ENCODE data around the gene CACNA1F. TPM values are rescaled to one million over a fixed set of nuclear protein-coding genes. Genes with fewer than 3 reads are reported as not detected.

The CACNA1F gene
- total and polyA plus RNA-seq, 4 donors: under 0.01 to 0.21 (median 0.11) TPM

DNA sequence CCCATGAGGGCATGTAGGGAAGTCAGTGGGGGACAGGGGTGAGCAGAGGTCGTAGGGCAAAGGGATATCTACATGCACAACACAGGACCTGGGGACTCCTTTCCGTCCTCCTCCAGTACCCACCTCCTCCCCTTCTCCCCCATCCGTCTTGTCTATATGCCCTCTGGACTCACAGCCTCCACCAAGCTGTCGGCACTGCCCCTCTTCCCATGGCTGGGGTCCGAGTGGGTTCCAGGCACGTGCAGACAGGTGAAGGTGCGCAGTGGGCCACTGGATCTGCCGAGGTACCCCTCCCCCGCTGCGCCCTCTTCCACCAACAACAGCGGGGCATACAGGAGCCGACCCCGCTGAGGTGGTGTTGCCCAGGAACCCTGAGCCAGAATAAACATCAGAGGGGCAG lies 27.7 kb downstream of the CACNA1F start:
- H3K9me3 ChIP-seq (ENCODE audit: control insufficient read depth, insufficient read depth, low read length): peaks cover 2% of the 10 kb centered on the region
- H3K27me3 ChIP-seq (ENCODE audit: control insufficient read depth, insufficient read depth, low read length): no peaks in the 10 kb centered on the region
- H3K27ac ChIP-seq (ENCODE audit: low read depth, low read length): no peak overlapping the region
- H3K4me1 ChIP-seq (ENCODE audit: control insufficient read depth, insufficient read depth, low read length): peaks cover 5% of the 10 kb centered on the region
- no peak for DNase-seq (ENCODE audit: low read depth in 4 of 6, low spot score in 6 of 6)
- H3K36me3 ChIP-seq (ENCODE audit: control insufficient read depth, insufficient read depth, low read length): no peaks in the 10 kb centered on the region
- 70% methylated on average over 9 of the region's 13 CpGs for WGBS (ENCODE audit: insufficient coverage)
- no peak overlapping the region for H3K4me3 ChIP-seq (ENCODE audit: low read depth, low read length)

DNA sequence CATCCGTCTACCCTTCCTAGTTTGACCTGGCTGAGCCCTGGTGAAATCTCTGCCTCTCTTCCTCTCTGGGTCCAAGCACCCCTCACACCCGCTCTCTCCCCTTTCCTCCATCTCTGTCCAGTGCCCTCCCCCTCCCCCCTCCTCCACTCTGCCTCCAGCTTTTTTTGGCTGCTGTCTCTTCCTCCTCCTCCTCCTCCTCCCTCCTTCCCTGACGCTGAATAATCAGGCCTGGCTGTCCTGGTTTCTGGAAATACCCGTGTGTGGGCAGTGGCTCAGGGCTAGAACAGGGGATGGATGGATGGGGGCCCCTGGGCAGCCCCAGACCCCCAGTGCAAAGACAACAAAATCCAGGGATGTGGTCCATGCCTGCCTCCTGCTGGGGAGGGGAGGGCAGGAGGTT lies 28.4 kb downstream of the CACNA1F start:
- Histone ChIP-seq H3K36me3 (ENCODE audit: control insufficient read depth, insufficient read depth, low read length) (no peaks in the 10 kb centered on the region), H3K27me3 (ENCODE audit: control insufficient read depth, insufficient read depth, low read length) (no peaks in the 10 kb centered on the region), H3K4me1 (ENCODE audit: control insufficient read depth, insufficient read depth, low read length) (peaks cover 6% of the 10 kb centered on the region), H3K4me3 (ENCODE audit: low read depth, low read length) (no peak overlapping the region), H3K9me3 (ENCODE audit: control insufficient read depth, insufficient read depth, low read length) (peaks cover 2% of the 10 kb centered on the region), H3K27ac (ENCODE audit: low read depth, low read length) (no peak overlapping the region)
- 36% methylated on average over 4 of the region's 4 CpGs for WGBS (ENCODE audit: insufficient coverage)
- DNase-seq (ENCODE audit: low read depth in 4 of 6, low spot score in 6 of 6): no peak

DNA sequence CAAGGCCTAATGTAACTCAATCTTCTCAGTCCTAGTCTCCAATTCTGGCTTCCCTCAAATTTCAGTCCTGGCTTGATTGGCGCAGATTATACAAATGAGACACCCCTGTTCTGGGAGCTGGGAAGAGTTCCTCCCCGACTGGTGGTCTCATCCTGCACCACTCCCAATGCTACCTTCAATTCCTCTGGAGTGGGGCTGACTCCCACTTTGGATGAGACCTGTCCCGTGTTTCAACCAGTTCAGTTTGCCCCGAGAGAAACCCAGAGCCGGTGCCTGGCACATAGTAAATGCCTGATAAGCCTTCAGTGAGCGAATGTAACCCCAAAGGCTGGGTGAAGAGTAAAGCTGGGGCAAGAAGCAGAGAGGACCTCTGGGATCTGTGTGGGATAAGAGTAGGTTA lies 29.1 kb downstream of the CACNA1F start:
- Histone ChIP-seq H3K36me3 (ENCODE audit: control insufficient read depth, insufficient read depth, low read length) (no peaks in the 10 kb centered on the region), H3K9me3 (ENCODE audit: control insufficient read depth, insufficient read depth, low read length) (peaks cover 2% of the 10 kb centered on the region), H3K27me3 (ENCODE audit: control insufficient read depth, insufficient read depth, low read length) (no peaks in the 10 kb centered on the region), H3K27ac (ENCODE audit: low read depth, low read length) (no peak overlapping the region), H3K4me1 (ENCODE audit: control insufficient read depth, insufficient read depth, low read length) (peaks cover 7% of the 10 kb centered on the region), H3K4me3 (ENCODE audit: low read depth, low read length) (no peak overlapping the region)
- no peak for DNase-seq (ENCODE audit: low read depth in 4 of 6, low spot score in 6 of 6)
- 78% methylated on average over 6 of the region's 6 CpGs for WGBS (ENCODE audit: insufficient coverage)

DNA sequence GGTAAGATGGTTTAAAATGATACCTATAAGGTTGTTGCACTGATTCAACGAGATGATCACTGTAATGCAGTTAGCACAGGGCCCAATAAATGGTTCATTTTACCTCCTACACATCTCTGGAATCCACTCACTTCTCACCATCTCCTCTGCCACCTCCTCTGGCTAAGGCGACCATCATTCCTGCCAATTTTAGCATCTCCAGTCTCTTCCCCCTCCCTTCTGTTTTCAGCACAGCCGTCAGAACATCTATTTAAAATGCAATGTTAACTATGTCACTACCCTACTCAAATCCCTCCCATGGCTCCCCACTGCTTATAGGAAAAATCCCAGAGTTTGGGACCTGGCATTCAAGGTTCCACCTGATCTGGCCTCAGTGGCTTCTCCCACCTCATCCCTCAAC lies 29.6 kb downstream of the CACNA1F start:
- DNase-seq (ENCODE audit: low read depth in 4 of 6, low spot score in 6 of 6): no peak
- H3K9me3 ChIP-seq (ENCODE audit: control insufficient read depth, insufficient read depth, low read length): peaks cover 2% of the 10 kb centered on the region
- WGBS (ENCODE audit: insufficient coverage): 50% methylated on average over 3 of the region's 3 CpGs

DNA sequence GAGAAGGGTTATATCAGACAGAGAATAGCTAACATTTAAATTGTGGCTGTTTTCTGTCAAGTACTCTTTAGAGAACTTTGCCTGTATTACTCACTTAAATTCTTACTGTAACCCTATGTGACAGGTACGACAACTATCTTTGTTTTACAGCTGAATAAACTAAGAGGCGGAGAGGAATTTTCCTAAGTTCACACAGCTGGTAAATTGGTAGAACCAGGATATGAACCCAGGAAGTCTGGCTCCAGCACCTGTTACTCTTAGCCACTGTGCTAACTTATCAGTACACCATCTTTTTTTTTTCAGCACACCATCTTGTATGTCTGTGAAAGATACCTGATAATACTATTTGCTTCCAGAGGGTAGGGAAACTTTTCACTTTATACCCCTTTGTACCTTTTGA lies 31.1 kb downstream of the CACNA1F start:
- H3K4me1 ChIP-seq (ENCODE audit: control insufficient read depth, insufficient read depth, low read length): peaks cover 12% of the 10 kb centered on the region
- DNase-seq (ENCODE audit: low read depth in 4 of 6, low spot score in 6 of 6): no peak
- H3K9me3 ChIP-seq (ENCODE audit: control insufficient read depth, insufficient read depth, low read length): peaks cover 2% of the 10 kb centered on the region
- H3K36me3 ChIP-seq (ENCODE audit: control insufficient read depth, insufficient read depth, low read length): peaks cover 5% of the 10 kb centered on the region
- H3K27ac ChIP-seq (ENCODE audit: low read depth, low read length): no peak overlapping the region
- H3K27me3 ChIP-seq (ENCODE audit: control insufficient read depth, insufficient read depth, low read length): no peaks in the 10 kb centered on the region
- H3K4me3 ChIP-seq (ENCODE audit: low read depth, low read length): no peak overlapping the region
- WGBS (ENCODE audit: insufficient coverage): no CpG with 5 or more reads among the region's 2 CpGs

More for the DNA sequence above, 29.6 kb downstream of the CACNA1F start:
- Histone ChIP-seq H3K27me3 (ENCODE audit: control insufficient read depth, insufficient read depth, low read length) (no peaks in the 10 kb centered on the region), H3K4me3 (ENCODE audit: low read depth, low read length) (no peak overlapping the region), H3K36me3 (ENCODE audit: control insufficient read depth, insufficient read depth, low read length) (no peaks in the 10 kb centered on the region), H3K4me1 (ENCODE audit: control insufficient read depth, insufficient read depth, low read length) (peaks cover 12% of the 10 kb centered on the region), H3K27ac (ENCODE audit: low read depth, low read length) (no peak overlapping the region)

DNA sequence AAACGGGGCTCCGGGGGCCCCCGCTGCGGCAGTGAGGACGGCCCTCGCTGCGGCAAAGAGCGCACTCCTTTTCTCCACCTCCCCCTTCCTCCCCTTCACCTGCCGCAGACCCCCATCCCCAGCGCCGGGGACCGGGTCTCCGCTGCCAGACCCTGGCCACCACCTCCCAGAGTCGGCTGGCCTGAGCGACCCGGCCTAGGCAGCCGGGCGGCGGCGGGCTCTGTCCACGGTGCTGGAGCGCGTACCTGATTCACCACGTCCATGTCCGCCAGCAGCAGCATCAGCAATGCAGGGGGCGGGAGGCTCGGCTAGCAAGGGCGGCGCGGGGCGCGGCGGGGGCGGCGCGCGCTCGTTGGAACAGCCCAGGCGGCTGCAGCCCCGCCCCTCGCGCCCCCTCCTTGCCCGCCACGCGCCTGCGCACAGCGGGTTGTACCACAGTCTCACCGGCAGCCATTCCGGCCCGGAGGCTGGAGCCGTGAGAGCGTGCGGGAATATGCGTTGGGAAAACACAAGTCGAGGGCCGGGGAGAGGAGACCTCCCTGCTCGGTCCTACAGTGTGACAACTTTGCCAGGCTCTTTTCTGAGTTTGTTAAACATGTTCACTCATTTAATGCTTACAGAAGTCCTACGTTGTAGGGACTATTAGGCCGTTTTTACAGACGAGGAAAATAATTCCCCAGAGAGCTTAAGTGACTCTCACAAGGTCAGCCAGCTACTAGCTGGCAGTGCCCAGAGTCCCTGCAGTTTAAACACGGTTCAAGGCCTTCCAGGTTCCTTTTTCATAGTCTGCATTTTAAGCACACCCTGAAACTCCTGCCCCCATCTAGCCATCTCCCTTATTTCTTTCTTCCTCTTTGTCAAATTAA lies 33.0 kb downstream of the CACNA1F start, which contains the start of gene SYP:
TSS of gene SYP (minus strand) at position 288 of the 866 bp plus-strand sequence. CDS start at position 281, 7 bp downstream.
- Histone ChIP-seq H3K27me3 (ENCODE audit: control insufficient read depth, insufficient read depth, low read length) (no peaks in the 10 kb centered on the region), H3K36me3 (ENCODE audit: control insufficient read depth, insufficient read depth, low read length) (peaks cover 11% of the 10 kb centered on the region), H3K9me3 (ENCODE audit: control insufficient read depth, insufficient read depth, low read length) (peaks cover 2% of the 10 kb centered on the region), H3K4me1 (ENCODE audit: control insufficient read depth, insufficient read depth, low read length) (peaks cover 12% of the 10 kb centered on the region), H3K4me3 (ENCODE audit: low read depth, low read length) (peak within 1 kb of the TSS; percentile 43), H3K27ac (ENCODE audit: low read depth, low read length) (peak within 1 kb of the TSS; percentile 50)
- 34% methylated on average over 61 of the region's 61 CpGs for WGBS (ENCODE audit: insufficient coverage)
- DNase-seq (ENCODE audit: low read depth in 4 of 6, low spot score in 6 of 6): peak in 5 of 6 donors; percentile 58 to 94 (median 69)

DNA sequence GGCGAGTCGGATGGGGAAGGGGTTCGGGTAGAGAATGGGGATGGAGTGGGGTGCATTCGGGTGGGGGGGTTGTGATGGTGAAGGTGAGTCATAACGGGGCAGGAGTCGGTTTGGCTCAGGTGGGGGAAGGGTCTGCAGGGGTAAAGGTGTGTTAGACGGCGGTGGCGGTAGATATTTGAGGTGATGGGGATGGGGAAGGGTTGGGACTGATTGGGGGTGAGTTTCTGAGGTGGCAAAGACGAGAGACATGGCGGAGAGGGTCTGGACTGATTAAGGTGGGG lies 33.9 kb downstream of the CACNA1F start:
- Histone ChIP-seq H3K27ac (ENCODE audit: low read depth, low read length) (no peak overlapping the region), H3K27me3 (ENCODE audit: control insufficient read depth, insufficient read depth, low read length) (no peaks in the 10 kb centered on the region), H3K4me1 (ENCODE audit: control insufficient read depth, insufficient read depth, low read length) (peaks cover 12% of the 10 kb centered on the region), H3K9me3 (ENCODE audit: control insufficient read depth, insufficient read depth, low read length) (peaks cover 2% of the 10 kb centered on the region), H3K36me3 (ENCODE audit: control insufficient read depth, insufficient read depth, low read length) (peaks cover 12% of the 10 kb centered on the region), H3K4me3 (ENCODE audit: low read depth, low read length) (peak overlapping the region; percentile 43)
- DNase-seq (ENCODE audit: low read depth in 4 of 6, low spot score in 6 of 6): no peak
- 36% methylated on average over 11 of the region's 11 CpGs for WGBS (ENCODE audit: insufficient coverage)

DNA sequence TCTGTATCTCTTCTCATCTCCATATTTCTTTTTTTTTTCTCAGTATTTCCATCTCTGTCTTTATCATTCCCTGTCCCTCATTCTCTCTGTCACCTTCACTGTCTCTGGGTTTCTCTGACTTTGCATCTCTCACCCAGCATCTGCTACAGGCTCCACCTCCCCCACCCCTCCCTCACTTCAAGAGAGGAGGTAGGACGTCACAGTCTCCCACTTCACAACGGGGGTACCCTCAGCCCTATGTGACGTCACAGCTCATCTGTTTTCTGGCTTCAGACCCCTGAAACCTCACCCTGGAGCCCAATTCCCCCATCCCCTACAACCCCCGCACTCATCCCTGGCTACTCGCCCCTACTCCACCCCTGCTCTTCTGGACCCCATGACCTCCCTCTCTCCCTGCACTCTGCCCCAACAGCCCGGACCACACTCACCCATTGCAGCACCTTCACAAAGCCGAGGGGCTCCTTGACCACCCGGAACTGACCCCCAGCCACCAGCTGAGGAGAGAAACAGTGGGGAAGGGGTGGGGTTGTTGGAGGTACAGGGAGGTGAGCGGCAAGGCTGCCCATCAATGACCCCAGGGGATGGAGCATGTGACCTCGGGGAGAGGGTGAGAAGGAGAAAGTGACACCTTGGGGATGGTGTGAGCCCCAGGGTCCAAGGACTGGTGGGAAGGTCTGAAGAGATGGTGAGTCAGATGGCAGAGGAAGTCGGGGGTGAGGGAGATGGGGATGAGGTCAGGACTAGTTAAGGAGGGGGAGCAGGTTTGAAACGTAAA lies 34.4 kb downstream of the CACNA1F start:
- Histone ChIP-seq H3K4me1 (ENCODE audit: control insufficient read depth, insufficient read depth, low read length) (peaks cover 12% of the 10 kb centered on the region), H3K36me3 (ENCODE audit: control insufficient read depth, insufficient read depth, low read length) (peaks cover 17% of the 10 kb centered on the region), H3K27me3 (ENCODE audit: control insufficient read depth, insufficient read depth, low read length) (no peaks in the 10 kb centered on the region), H3K9me3 (ENCODE audit: control insufficient read depth, insufficient read depth, low read length) (no peaks in the 10 kb centered on the region), H3K27ac (ENCODE audit: low read depth, low read length) (no peak overlapping the region), H3K4me3 (ENCODE audit: low read depth, low read length) (peak overlapping the region; percentile 43)
- DNase-seq (ENCODE audit: low read depth in 4 of 6, low spot score in 6 of 6): peak in 2 of 6 donors; percentile 38 to 50
- WGBS (ENCODE audit: insufficient coverage): 38% methylated on average over 8 of the region's 12 CpGs

DNA sequence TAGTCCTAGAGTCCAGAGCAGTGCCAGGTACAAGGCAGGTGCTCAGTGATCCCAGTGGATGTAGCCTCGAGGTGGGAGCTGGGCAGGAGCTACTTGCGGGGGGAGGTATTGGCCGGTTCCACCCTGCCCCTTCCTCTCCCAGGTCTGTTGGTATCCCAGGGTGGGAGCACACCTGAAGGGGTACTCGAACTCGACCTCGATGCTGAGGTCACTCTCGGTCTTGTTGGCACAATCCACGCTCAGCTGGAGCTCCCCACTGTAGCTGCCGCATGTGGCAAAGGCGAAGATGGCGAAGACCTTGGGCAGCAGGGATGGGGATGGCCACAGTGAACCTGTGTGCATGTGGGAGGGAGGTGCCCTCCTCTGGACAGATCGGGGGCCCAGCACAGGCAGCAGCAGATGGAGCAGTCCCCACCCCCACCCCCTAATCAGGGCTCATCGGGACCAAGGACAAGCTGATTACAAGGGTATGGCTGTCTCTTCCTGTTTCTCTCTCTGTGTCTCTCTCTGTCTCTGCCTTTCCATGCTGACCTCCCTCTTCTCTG lies 35.5 kb downstream of the CACNA1F start:
- Histone ChIP-seq H3K27ac (ENCODE audit: low read depth, low read length) (no peak overlapping the region), H3K9me3 (ENCODE audit: control insufficient read depth, insufficient read depth, low read length) (no peaks in the 10 kb centered on the region), H3K36me3 (ENCODE audit: control insufficient read depth, insufficient read depth, low read length) (peaks cover 17% of the 10 kb centered on the region), H3K4me3 (ENCODE audit: low read depth, low read length) (no peak overlapping the region), H3K27me3 (ENCODE audit: control insufficient read depth, insufficient read depth, low read length) (no peaks in the 10 kb centered on the region), H3K4me1 (ENCODE audit: control insufficient read depth, insufficient read depth, low read length) (peaks cover 12% of the 10 kb centered on the region)
- no peak for DNase-seq (ENCODE audit: low read depth in 4 of 6, low spot score in 6 of 6)
- WGBS (ENCODE audit: insufficient coverage): 78% methylated on average over 12 of the region's 13 CpGs

Measured in spinal cord (tissue), 10 donors.